Stimulated activated CD4-positive, alpha-beta T cell treated with anti-CD3 and anti-CD28 coated beads, Interleukin-4, amount 100 ng/mL, for 4 hours (primary cell): ENCODE results near the gene GNA14.
"Not testable (repeated sequence)": the region's sequence is repeated elsewhere in the genome, so short reads cannot be mapped to it uniquely, and the experiment has no call there.

Experiments used
- DNase-seq, 2 experiments: peaks; one replicate each; pipeline ENCODE4 v3.0.0-alpha.2; 2020

GNA14 gene

GRCh38 chr9:77486463-77486862 is 161.7 kb downstream of the GNA14 start:
- no peak for DNase-seq

GRCh38 chr9:77475641-77476473 is 172.3 kb downstream of the GNA14 start:
- peak; percentile 23 to 25 for DNase-seq

- DNase-seq = no peak
Measured at GRCh38 chr9:77474936-77475335, 173.2 kb downstream of the GNA14 start.

GRCh38 chr9:77472646-77473045 is 175.5 kb downstream of the GNA14 start:
- DNase-seq = no peak

- no peak for DNase-seq
Measured at GRCh38 chr9:77471572-77471971, 176.6 kb downstream of the GNA14 start.

- no peak for DNase-seq
Measured at GRCh38 chr9:77469515-77470231, 178.4 kb downstream of the GNA14 start.

GRCh38 chr9:77464661-77465060 is 183.5 kb downstream of the GNA14 start:
- no peak for DNase-seq

- no peak for DNase-seq
Measured at GRCh38 chr9:77463151-77463550, 185.0 kb downstream of the GNA14 start.

- no peak for DNase-seq
Measured at GRCh38 chr9:77462066-77462465, 186.1 kb downstream of the GNA14 start.

GRCh38 chr9:77460938-77461337 is 187.2 kb downstream of the GNA14 start:
- DNase-seq = no peak

GRCh38 chr9:77457916-77458592 is 190.1 kb downstream of the GNA14 start:
- peak; percentile 51 to 54 for DNase-seq

GRCh38 chr9:77456829-77457437 is 191.2 kb downstream of the GNA14 start:
- peak; percentile 74 to 76 for DNase-seq

- DNase-seq = peak; percentile 16 to 26
Measured at GRCh38 chr9:77455312-77455927, 192.7 kb downstream of the GNA14 start.

- no peak for DNase-seq
Measured at GRCh38 chr9:77454663-77455062, 193.5 kb downstream of the GNA14 start.

- no peak for DNase-seq
Measured at GRCh38 chr9:77453825-77454647, 194.1 kb downstream of the GNA14 start.

GRCh38 chr9:77451507-77451906 is 196.6 kb downstream of the GNA14 start:
- no peak for DNase-seq

- DNase-seq = no peak
Measured at GRCh38 chr9:77450085-77450475, 198.0 kb downstream of the GNA14 start.

GRCh38 chr9:77449240-77450084 is 198.7 kb downstream of the GNA14 start:
- no peak for DNase-seq

GRCh38 chr9:77447646-77448045 is 200.5 kb downstream of the GNA14 start:
- DNase-seq = no peak

GRCh38 chr9:77442436-77442835 is 205.7 kb downstream of the GNA14 start:
- no peak for DNase-seq

- not testable (repeated sequence) for DNase-seq
Measured at GRCh38 chr9:77441124-77441523, 207.0 kb downstream of the GNA14 start.
